ACC112 (cell line): Measurements from ENCODE around the gene SLX9.
"Not testable (repeated sequence)": the region's sequence is repeated elsewhere in the genome, so short reads cannot be mapped to it uniquely, and the experiment has no call there.

ENCODE experiments used
- H2AFZ ChIP-seq: fragments of 200-600 bp; sonication (generic); one replicate; pipeline ENCODE4 v1.6.0; 2017; ENCODE audit warnings: antibody characterized with exemption, low read length; ENCODE audit not compliant: unreplicated experiment
- H3K27ac ChIP-seq: fragments of 200-600 bp; sonication (generic); 2 replicates; pipeline ENCODE4 v1.5.1; 2014; ENCODE audit warnings: low read depth, mild to moderate bottlenecking, antibody characterized with exemption, low read length, moderate library complexity
- H3K27me3 ChIP-seq: fragments of 200-600 bp; sonication (generic); 2 replicates; pipeline ENCODE4 v1.6.1; 2014; ENCODE audit warnings: mild to moderate bottlenecking, antibody characterized with exemption, low read length, moderate library complexity, mixed read lengths; ENCODE audit not compliant: insufficient read depth
- H3K36me3 ChIP-seq: fragments of 200-600 bp; sonication (generic); 2 replicates; pipeline ENCODE4 v1.6.1; 2016; ENCODE audit warnings: mild to moderate bottlenecking, antibody characterized with exemption, low read length, moderate library complexity, mixed read lengths; ENCODE audit not compliant: insufficient read depth
- H3K4me1 ChIP-seq: fragments of 200-600 bp; sonication (generic); one replicate; pipeline ENCODE4 v1.6.1; 2016; ENCODE audit warnings: low read length, mixed read lengths; ENCODE audit not compliant: insufficient read depth, unreplicated experiment, control insufficient read depth
- H3K4me3 ChIP-seq: fragments of 200-600 bp; sonication (generic); 2 replicates; pipeline ENCODE4 v1.5.1; 2014; ENCODE audit warnings: mild to moderate bottlenecking, low read depth, low read length
- H3K79me2 ChIP-seq: fragments of 200-600 bp; sonication (generic); one replicate; pipeline ENCODE4 v1.6.0; 2016; ENCODE audit warnings: low read length; ENCODE audit not compliant: control insufficient read depth, unreplicated experiment, insufficient read depth

Gene SLX9

DNA sequence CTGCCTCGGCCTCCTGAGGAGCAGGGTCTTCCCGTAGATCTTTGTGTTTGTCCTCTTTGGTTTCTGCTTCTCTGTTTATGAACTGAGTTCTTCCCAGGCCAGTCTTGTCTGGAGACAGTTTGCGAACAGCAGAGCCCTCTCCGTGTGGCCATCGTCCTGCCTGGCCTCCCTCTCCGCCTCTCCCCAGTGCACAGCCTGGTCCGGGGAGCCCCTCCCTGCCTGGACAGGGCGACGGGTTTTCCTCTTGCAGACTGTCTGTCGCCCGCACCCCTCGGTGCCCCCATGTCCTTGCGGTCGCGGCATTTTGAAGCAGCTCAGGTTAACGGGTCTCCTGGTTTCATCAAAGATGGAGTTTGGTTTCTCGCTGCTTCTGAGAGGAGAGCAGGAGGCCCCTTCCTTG is 34.8 kb downstream of the SLX9 start:
- Histone ChIP-seq H3K36me3 (no peaks in the 10 kb centered on the region), H2AFZ (no peak overlapping the region), H3K27ac (no peak overlapping the region)

DNA sequence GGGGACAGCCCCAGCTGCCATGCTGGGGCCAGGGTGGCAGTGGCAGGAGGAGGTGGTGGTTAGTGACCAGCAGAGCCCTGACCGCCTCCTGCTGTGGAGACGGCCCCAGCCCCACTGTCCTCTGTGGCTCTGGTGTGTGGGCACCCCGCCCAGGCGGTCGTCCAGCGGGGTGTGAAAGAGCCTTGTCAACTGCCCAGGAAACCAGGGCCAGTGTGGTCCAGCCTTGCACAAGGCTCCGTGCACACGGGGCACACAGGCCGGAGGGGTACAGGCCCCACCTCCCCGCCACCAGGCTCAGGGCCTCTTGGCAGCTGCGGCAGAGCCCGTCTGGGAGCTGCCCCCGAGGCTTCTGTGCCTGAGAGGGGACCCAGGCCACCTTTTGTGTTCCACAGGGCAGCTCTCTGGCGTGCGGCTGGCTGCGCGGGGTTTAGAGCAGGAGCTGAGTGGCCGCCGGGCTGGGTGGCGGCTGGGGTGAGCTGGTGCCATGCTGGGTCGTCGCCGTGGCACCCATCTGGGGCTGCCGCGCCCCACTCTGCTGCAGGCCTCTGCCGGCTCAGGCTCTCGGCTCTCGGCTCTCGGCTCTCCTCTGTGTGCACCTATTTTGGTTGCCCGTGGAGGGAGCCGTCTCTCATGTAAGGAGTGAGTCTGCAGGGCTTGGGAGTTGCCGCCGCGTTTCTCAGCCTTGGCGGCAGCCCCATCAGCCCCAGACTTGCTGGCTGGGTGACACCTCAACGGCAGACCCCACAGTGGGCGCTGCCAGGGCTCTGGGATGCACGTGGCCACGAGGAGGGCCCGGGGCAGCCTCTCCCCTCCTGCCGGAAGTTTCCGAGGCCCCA is 36.1 kb downstream of the SLX9 start:
- Histone ChIP-seq H3K36me3 (no peaks in the 10 kb centered on the region), H3K4me3 (no peak overlapping the region), H3K27ac (no peak overlapping the region), H3K27me3 (no peaks in the 10 kb centered on the region), H3K4me1 (peaks cover 3% of the 10 kb centered on the region), H3K79me2 (no peaks in the 10 kb centered on the region), H2AFZ (no peak overlapping the region)

More for the DNA sequence above, 34.8 kb downstream of the SLX9 start:
- peaks cover 3% of the 10 kb centered on the region for H3K4me1 ChIP-seq
- no peaks in the 10 kb centered on the region for H3K27me3 ChIP-seq
- H3K79me2 ChIP-seq = no peaks in the 10 kb centered on the region
- no peak overlapping the region for H3K4me3 ChIP-seq

DNA sequence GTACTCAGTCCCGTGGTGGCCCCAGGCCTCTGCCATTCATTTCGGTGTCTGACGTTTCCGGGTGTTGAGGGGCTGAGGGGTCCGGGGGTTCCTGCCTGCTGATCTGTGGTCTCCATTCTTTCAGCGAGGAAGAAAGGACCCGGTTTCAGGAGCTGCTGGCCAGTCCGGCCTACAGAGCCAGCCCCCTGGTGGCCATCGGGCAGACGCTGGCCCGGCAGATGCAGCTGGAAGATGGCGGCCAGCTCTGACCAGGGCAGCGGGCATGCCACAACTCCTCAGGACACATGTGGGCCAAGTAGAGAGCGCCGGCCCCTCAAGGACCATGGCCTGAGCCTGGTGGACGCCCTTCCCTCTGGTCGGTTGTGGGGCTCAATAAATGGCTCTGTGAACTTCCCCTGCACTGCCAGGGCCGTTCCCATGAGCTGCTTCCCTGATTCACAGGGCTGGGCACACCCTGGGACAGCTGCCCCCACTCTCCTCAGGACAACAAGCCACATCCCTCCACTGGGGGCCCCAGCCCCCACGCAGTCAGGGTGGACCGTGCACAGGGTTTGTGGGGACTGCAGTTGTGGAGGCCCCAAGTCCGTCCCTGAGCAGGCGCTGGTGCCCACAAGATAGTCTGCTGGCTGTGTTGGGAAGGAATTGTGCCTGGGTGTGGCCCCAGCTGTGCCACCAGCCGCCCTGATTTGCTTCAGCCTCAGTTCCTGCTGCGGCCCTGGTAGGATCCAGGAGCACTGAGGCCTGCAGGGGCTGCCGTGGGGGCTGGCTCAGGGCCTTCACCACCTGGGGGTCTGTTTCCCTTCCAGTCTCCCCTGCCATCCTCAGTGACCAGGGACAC is 36.9 kb downstream of the SLX9 start:
- not testable (repeated sequence) for H3K36me3 ChIP-seq, H3K79me2 ChIP-seq, H3K4me1 ChIP-seq, H2AFZ ChIP-seq, H3K27me3 ChIP-seq, H3K27ac ChIP-seq, H3K4me3 ChIP-seq

- no peak overlapping the region for H2AFZ ChIP-seq
- H3K4me3 ChIP-seq = no peak overlapping the region
- no peaks in the 10 kb centered on the region for H3K79me2 ChIP-seq
- H3K27ac ChIP-seq = no peak overlapping the region
- H3K36me3 ChIP-seq = no peaks in the 10 kb centered on the region
- peaks cover under 1% of the 10 kb centered on the region for H3K4me1 ChIP-seq
- H3K27me3 ChIP-seq = no peaks in the 10 kb centered on the region
These were observed 37.9 kb downstream of the SLX9 start for GRCh38 chr21:44977616-44978340.

DNA sequence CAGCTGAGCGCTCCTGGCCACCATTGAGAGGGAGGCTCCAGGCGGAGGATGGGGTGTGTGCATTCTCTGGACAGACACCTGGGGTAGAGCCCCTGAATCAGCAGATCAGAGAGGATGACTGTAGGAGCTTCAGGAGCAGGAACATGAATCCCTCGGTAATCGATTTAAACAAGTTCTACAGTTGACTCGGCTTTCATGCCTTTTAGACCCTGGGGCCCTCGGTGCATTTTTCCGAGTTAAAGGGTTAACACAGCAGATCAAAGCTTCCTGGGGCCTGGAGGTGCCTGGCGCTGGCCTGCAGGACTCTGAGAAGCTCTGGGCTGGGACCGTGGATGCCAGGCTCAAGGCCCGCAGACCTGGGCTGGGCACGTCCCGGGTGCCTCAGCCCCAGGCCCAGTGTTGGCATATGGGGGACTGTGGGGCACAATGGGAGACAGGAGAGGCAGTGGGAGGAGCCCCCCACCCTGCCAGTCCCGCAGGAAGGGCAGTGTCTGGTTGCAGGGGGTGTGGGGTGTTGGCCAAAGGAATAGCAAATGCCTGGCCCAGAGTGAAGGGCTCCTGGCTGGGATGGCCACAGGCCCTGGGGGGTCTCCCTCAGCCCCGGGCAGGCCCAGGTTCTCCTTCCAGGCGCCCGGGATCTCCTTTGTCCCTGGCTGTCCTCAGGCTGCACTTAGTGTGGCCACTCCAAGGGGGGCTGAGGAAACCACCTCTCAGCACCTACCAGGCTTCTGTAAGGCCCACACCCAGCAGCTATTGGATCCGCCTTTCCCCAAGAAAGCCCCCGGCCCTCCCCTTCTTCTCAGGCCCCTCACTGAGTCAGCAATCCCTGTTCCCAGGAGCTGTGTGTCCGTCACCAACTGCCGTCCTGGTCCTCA is 40.1 kb downstream of the SLX9 start:
- H3K4me3 ChIP-seq = no peak overlapping the region
- H3K36me3 ChIP-seq = no peaks in the 10 kb centered on the region
- no peaks in the 10 kb centered on the region for H3K4me1 ChIP-seq
- no peak overlapping the region for H3K27ac ChIP-seq
- H2AFZ ChIP-seq = no peak overlapping the region
- H3K79me2 ChIP-seq = no peaks in the 10 kb centered on the region
- H3K27me3 ChIP-seq = no peaks in the 10 kb centered on the region

- Histone ChIP-seq H3K4me3 (no peak overlapping the region), H3K36me3 (no peaks in the 10 kb centered on the region), H3K27me3 (no peaks in the 10 kb centered on the region), H2AFZ (no peak overlapping the region), H3K79me2 (no peaks in the 10 kb centered on the region), H3K4me1 (no peaks in the 10 kb centered on the region), H3K27ac (no peak overlapping the region)
These were observed 41.0 kb downstream of the SLX9 start for GRCh38 chr21:44980562-44981489.

DNA sequence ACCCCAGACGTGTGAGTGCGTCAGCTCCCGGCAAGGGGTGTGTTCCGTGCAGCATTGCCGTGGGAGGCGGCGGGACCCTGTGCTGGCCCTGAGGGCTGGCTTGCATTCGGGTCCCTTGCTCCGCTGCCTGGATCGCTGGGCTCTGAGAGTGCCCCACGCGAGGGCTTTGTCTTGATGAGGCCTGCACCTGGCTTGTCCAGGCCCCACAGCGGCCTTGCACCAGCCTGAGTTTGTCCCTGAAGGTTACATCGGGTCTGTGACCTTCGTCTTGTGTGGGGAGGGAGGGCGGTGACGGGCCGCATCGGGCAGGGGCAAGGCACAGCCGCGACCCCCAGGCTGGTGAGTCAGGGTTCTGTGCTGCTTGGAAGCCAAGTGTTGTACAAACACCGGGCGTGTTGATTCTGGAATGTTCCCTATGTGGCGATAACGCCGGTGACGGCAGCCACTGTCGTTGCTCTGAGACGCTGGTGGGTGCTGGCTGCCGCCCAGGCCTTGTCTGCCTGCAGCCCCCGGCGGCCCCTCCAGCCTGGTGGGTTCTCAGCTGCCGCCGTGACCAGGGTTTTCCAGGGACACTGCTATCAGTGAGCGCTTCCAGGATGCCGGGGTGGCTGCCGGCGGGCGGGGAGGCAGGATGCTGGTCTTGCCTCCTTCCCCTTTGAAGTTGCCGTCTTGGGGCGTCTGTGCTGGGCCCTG is 42.9 kb downstream of the SLX9 start:
- Histone ChIP-seq H3K79me2 (no peaks in the 10 kb centered on the region), H3K4me1 (no peaks in the 10 kb centered on the region), H3K36me3 (no peaks in the 10 kb centered on the region), H2AFZ (no peak overlapping the region), H3K4me3 (no peak overlapping the region), H3K27ac (peak overlapping the region; percentile 34; the same call in 1 of the 2 replicates), H3K27me3 (no peaks in the 10 kb centered on the region)

GRCh38 chr21:44983421-44984206 is 43.8 kb downstream of the SLX9 start:
- peak overlapping the region; percentile 34; the same call in 1 of the 2 replicates for H3K27ac ChIP-seq
- H2AFZ ChIP-seq = no peak overlapping the region
- H3K79me2 ChIP-seq = no peaks in the 10 kb centered on the region
- no peaks in the 10 kb centered on the region for H3K4me1 ChIP-seq
- H3K4me3 ChIP-seq = no peak overlapping the region
- no peaks in the 10 kb centered on the region for H3K27me3 ChIP-seq
- H3K36me3 ChIP-seq = no peaks in the 10 kb centered on the region
